GM18526 (cell line): ENCODE results near the gene BSCL2.
A peak's percentile ranks its signal among the peaks of the same experiment; 100 is the strongest.

ENCODE experiments used
- POLR2A ChIP-seq: IDR thresholded peaks from 3 replicates; pipeline ENCODE4 v1.6.1; 2011; ENCODE audit not compliant: insufficient read length; ENCODE audit errors: extremely low read depth

The BSCL2 gene

DNA sequence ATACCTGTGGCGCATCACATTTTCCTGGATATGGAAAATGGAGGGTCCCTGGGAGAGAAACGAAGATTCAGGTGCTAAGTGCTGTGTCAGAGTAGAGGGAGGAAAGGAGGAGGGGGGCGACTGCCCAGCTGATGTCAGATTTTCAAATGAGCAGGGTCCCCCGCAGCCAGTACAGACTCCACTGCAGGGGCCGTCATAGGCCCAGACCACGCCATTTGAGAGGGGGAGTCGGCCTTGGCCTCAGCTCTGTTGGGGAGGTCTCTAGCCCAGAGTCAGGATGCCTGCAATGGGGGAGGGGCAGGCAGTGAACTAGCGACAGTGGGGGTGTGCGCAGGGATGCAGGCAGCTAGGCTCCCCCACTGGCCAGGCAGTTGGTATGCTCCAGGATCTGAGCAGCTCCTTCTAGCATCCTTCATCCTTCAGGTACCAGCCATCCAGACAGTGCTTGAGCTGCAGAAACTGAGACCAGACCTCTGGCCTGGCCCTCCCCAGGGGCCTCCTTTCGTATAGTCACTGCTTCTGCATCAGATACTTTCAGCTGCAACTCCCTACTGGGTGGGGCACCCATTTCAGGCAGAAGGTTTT lies at the start of gene BSCL2, which contains the start of gene GNG3:
BSCL2 (minus strand) TSS at position 148 of the 585 bp plus-strand sequence. CDS start 229 bp downstream, outside the sequence.
GNG3 (plus strand) TSS at position 400 of the 585 bp plus-strand sequence. CDS start 620 bp downstream, outside the sequence.
- TF ChIP-seq POLR2A, result no peak

GRCh38 chr11:62755086-62755615 lies 47.9 kb upstream of the BSCL2 start:
- no peak for TF ChIP-seq POLR2A

GRCh38 chr11:62753736-62754603 lies 46.7 kb upstream of the BSCL2 start, which contains the start of gene ZBTB3:
Gene ZBTB3 (minus strand): TSS chr11:62754160. CDS start chr11:62753664, 496 bp downstream.
- peak; percentile 65 for TF ChIP-seq POLR2A

DNA sequence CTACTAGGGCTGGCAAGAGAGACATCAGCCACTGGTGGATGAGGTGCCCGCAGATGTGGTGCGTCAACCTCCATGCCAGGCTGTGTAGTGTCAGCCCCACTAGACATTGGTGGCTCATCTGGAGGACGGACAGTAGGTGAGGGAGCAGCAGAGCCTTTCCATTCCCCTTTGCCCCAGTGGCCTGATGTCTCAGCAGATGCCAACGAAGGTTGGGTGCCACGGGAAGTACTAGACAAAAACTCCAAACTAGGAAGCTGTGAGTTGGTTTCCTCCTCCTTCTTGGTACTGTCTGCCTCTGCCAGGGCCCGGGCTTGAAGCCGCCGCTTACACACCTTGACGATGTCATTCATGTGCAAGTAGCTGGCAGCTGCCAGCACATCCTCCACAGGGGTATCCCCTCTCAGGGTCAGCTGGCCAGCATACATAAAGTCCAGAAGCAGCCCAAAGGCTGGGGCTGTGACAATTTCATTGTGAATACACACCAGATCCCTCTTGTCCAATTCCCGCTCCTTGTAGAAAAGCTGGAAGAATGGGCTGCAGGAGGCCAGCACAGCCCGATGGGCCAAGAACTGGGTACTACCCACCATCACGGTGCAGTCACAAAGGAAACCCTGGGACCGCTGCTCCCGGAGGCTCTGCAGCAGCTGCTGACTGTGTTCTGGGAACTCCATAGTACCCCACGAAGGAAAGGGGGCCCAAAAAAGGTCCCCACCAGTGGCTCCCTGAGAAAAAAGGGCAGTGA lies 45.9 kb upstream of the BSCL2 start:
- no peak for TF ChIP-seq POLR2A

DNA sequence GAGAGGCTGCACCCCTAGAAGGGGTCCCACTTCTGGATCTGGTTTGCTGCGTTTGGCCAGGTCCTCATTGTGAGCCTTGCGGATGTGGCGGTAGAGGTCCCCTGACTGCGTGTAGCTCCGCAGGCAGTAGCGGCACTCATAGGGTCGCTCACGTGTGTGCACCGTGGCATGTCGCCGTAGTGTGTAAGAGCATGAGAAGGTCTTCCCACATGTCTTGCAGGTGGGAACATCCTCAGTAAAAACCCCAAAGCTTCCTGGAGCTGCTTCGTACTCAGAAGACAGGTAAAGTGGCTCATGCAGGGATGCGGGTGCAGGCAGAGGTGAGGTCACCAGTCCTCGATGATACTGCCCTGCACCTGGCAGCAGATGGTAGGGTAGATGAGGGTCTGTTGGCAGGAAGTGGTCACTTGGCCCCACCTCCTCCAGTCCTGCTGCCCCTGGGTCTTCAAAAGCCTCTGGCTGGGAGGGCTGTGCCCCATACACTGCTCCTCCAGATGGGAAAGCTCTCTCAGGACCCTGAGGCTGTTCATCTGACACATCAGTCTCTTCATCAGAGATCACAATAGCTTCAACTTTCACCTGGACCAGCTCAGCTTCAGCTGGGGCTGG lies 45.1 kb upstream of the BSCL2 start:
- TF ChIP-seq POLR2A, result no peak

DNA sequence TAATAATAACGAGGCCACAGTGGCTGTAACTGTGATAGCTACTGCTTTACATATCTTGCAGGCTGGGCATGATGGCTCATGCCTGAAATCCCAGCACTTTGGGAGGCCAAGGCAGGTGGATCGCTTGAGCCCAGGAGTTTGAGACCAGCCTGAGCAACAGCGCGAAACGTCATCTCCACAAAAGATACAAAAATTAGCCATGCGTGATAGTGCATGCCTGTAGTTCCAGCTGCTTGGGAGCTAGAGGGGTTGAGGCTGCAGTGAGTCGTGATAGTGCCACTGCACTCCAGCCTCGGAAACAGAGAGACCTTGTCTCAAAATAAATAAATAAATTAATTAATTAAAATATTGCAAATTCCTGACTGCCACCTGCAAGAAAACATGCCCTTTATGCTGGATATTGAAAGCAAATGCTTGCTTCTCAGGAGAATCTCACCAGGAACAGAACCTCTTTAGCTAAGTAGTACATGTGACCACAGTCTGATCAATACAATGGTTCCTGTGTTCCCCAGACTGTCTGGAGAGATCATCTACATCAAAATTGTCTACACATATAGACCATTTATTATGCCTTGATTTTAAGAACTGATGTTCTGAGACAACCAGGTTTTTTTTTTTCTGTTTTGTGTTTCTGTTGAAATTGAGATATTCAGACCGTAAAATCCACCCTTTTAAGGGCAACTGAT lies 40.4 kb upstream of the BSCL2 start:
- TF ChIP-seq POLR2A, result no peak

- no peak for TF ChIP-seq POLR2A
Measured at GRCh38 chr11:62737196-62737595, 30.0 kb upstream of the BSCL2 start.

- TF ChIP-seq POLR2A, result no peak
Measured at GRCh38 chr11:62732830-62733229, 25.6 kb upstream of the BSCL2 start.

GRCh38 chr11:62728171-62728988 lies 21.2 kb upstream of the BSCL2 start, which contains the start of gene TTC9C:
Gene TTC9C (plus strand): TSS chr11:62728486. CDS start chr11:62728849, 363 bp downstream.
- TF ChIP-seq POLR2A, result peak; percentile 56

- no peak for TF ChIP-seq POLR2A
Measured at GRCh38 chr11:62727872-62728170, 20.6 kb upstream of the BSCL2 start.

- peak; percentile 95 for TF ChIP-seq POLR2A
Measured at GRCh38 chr11:62727165-62727871, 20.1 kb upstream of the BSCL2 start, which contains the start of gene HNRNPUL2. Gene HNRNPUL2 (minus strand): TSS chr11:62727457. CDS start chr11:62727156, 301 bp downstream.

DNA sequence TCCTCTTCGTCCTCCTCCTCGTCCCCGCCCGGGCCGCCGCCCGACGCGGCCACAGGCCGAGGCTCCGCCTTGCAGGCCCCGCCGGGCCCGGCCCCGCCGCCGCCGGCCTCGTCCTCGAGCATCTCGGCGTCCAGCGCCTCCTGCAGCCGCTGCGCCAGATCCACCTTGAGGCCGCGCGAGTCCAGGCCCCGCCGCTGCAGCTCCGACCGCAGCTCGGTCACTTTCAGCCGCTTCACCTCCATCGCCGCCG lies 19.6 kb upstream of the BSCL2 start:
- TF ChIP-seq POLR2A, result no peak
